GM12878 (cell line): Measurements from ENCODE around the gene BAHD1.

Source experiments
- BHLHE40 ChIP-seq, 2 experiments: fragments of 450-650 bp in 1 of 2; IDR thresholded peaks; 2 replicates each; pipeline ENCODE4 v1.6.1; 2011 to 2017; ENCODE audit warnings: low read depth in 2 of 2, borderline replicate concordance in 1 of 2, improper control_type of control experiment in 1 of 2, low read length in 1 of 2, mild to moderate bottlenecking in 1 of 2
- CHD2 ChIP-seq: IDR thresholded peaks from 2 replicates; pipeline ENCODE4 v1.6.1; 2011; ENCODE audit warnings: low read depth, low read length, improper control_type of control experiment, borderline replicate concordance
- CTCF ChIP-seq, 3 experiments: IDR thresholded peaks in 2 of 3; conservative IDR thresholded peaks in 1 of 3; 2 replicates each; pipeline ENCODE4 v1.5.1; 2011; ENCODE audit warnings: low read depth in 3 of 3, low read length in 3 of 3, mild to moderate bottlenecking in 3 of 3, control low read depth in 2 of 3, moderate library complexity in 2 of 3, inconsistent platforms in 1 of 3, mixed read lengths in 1 of 3; ENCODE audit not compliant: control insufficient read depth in 2 of 3, insufficient read depth in 1 of 3; ENCODE audit errors: extremely low read depth in 1 of 3
- EZH2 ChIP-seq: IDR thresholded peaks from 2 replicates; pipeline ENCODE4 v1.6.1; 2012; ENCODE audit warnings: low read depth, mild to moderate bottlenecking, control low read depth, inconsistent platforms, low read length, borderline replicate concordance; ENCODE audit not compliant: control insufficient read depth
- LARP7 ChIP-seq: fragments of 450-650 bp; IDR thresholded peaks from 2 replicates; pipeline ENCODE4 v1.6.1; 2017; ENCODE audit warnings: mild to moderate bottlenecking
- SIN3A ChIP-seq: IDR thresholded peaks from 2 replicates; pipeline ENCODE4 v1.6.1; 2012; ENCODE audit warnings: low read depth, low read length, improper control_type of control experiment
- ZBTB40 ChIP-seq: fragments of 450-650 bp; IDR thresholded peaks from 2 replicates; pipeline ENCODE4 v1.6.1; 2016; ENCODE audit warnings: mild to moderate bottlenecking, moderate library complexity, borderline replicate concordance

GRCh38 chr15:40463886-40464545 lies 23.3 kb downstream of the BAHD1 start:
- TF ChIP-seq CHD2 (no peak), CTCF (IDR thresholded peaks at IDR 0.05 in 2 of 3, conservative IDR thresholded peaks at IDR 0.05 in 1 of 3; ENCODE audit: control insufficient read depth in 2 of 3, extremely low read depth in 1 of 3, insufficient read depth in 1 of 3, low read depth in 3 of 3, low read length in 3 of 3) (no peak), ZBTB40 (no peak), EZH2 (no peak), BHLHE40 (IDR thresholded peaks at IDR 0.05; ENCODE audit: borderline replicate concordance in 1 of 2, low read depth in 2 of 2, low read length in 1 of 2) (no peak), LARP7 (no peak), SIN3A (no peak)
